Upper lobe of left lung (tissue), 6 donors: ENCODE data around the gene TMEM190. TPM values are rescaled to one million over a fixed set of nuclear protein-coding genes. Genes with fewer than 3 reads are reported as not detected.
A peak's percentile ranks its signal among the peaks of the same experiment; 100 is the strongest.
"Not testable (repeated sequence)": the region's sequence is repeated elsewhere in the genome, so short reads cannot be mapped to it uniquely, and the experiment has no call there.

Experiments
- ATAC-seq, 2 donors: fragments of 200-7000 bp; cut with Tn5 transposase; one replicate each; pipeline ENCODE4 v1.9.1; 2022; ENCODE audit warnings: mild to moderate bottlenecking in 2 of 2, moderate library complexity in 2 of 2; ENCODE audit not compliant: low FRiP score in 2 of 2
- DNase-seq, 2 donors: peaks; one replicate each; pipeline ENCODE4 v3.0.0-alpha.2; 2019 to 2020
- H3K27ac ChIP-seq, 4 donors: fragments of 200-600 bp; sonication (generic); one replicate each; pipeline ENCODE4 v1.5.1; 2016 to 2019
- H3K27me3 ChIP-seq, 4 donors: fragments of 200-600 bp; sonication (generic); one replicate each; pipeline ENCODE4 v1.5.1; 2017 to 2019
- H3K36me3 ChIP-seq, 4 donors: fragments of 200-600 bp; sonication (generic); one replicate each; pipeline ENCODE4 v1.5.1; 2016 to 2019
- H3K4me1 ChIP-seq, 4 donors: fragments of 200-600 bp; sonication (generic); one replicate each; pipeline ENCODE4 v1.5.1; 2018 to 2019
- H3K4me3 ChIP-seq, 4 donors: fragments of 200-600 bp; sonication (generic); one replicate each; pipeline ENCODE4 v1.5.1; 2017 to 2019; ENCODE audit warnings: mild to moderate bottlenecking in 2 of 4, moderate library complexity in 1 of 4
- H3K9me3 ChIP-seq, 4 donors: fragments of 200-600 bp; sonication (generic); one replicate each; pipeline ENCODE4 v1.5.1; 2018 to 2019
- CTCF ChIP-seq, 6 experiments: fragments of 450-650 bp in 4 of 6; fragments of 200-600 bp in 2 of 6; sonication (generic) in 2 of 6; IDR thresholded peaks; one replicate each; pipeline ENCODE4 v1.5.1; 2016 to 2019; ENCODE audit warnings: antibody characterized with exemption in 6 of 6
- EP300 ChIP-seq, 4 donors: sonication (generic); formaldehyde crosslinking; IDR thresholded peaks; one replicate each; pipeline ENCODE4 v1.5.1; 2017; ENCODE audit warnings: antibody characterized with exemption in 4 of 4, control low read depth in 2 of 4
- POLR2A ChIP-seq, 4 donors: fragments of 450-650 bp; IDR thresholded peaks; one replicate each; pipeline ENCODE4 v1.5.1; 2016 to 2017; ENCODE audit warnings: antibody characterized with exemption in 4 of 4, mild to moderate bottlenecking in 2 of 4
- POLR2AphosphoS5 ChIP-seq, 2 donors: sonication (generic); formaldehyde crosslinking; IDR thresholded peaks; one replicate each; pipeline ENCODE4 v1.5.1; 2017; ENCODE audit warnings: antibody characterized with exemption in 2 of 2
- WGBS, 2 donors: methylation state at CpG; one replicate each; pipeline ENCODE4 v1.1.5; 2017 to 2018; 5-methylcytosine and 5-hydroxymethylcytosine counted together
- total RNA-seq, 6 donors: library from RNA; depleted of rRNA in 4 of 6; stranded (reverse); fragments of >200 nt in 4 of 6; gene quantifications; one replicate each; pipeline versions ENCODE4 v1.1.0 to v1.2.1, GENCODE V29; 2016 to 2021
- donor health status: DM: no; HTN: no; CAD: no; lungs with moderate emphysema.
- donor health status: DM: no; HTN: yes; CAD: no; lungs with severe emphysema.

Gene TMEM190
- total RNA-seq = 10 to 100 TPM in 4 of 6 donors, 1 to 10 TPM in 1, under 1 TPM in 1; 0.92 to 48.6 (median 20.9) TPM

- Histone ChIP-seq H3K4me1 (peaks cover 0 to 9% (median 8%) of the 10 kb centered on the region in 4 donors), H3K36me3 (no peaks in the 10 kb centered on the region), H3K27ac (no peak within 1 kb of the TSS), H3K27me3 (peaks cover 0 to 30% (median 13%) of the 10 kb centered on the region in 4 donors), H3K9me3 (no peaks in the 10 kb centered on the region), H3K4me3 (no peak within 1 kb of the TSS)
- ATAC-seq (no peak), DNase-seq (peak in 1 of 2 donors; percentile 85)
- 40 to 42% methylated on average over 18 of the region's 21 CpGs for WGBS, 2 donors
- TF ChIP-seq POLR2AphosphoS5 (IDR thresholded peaks at IDR 0.05) (no peak), POLR2A (IDR thresholded peaks at IDR 0.05) (no peak), EP300 (IDR thresholded peaks at IDR 0.05) (no peak), CTCF (IDR thresholded peaks at IDR 0.05) (no peak)
Observed at GRCh38 chr19:55376241-55376933, at the start of gene TMEM190. TSS of gene TMEM190 (plus strand) at chr19:55376826. CDS start at chr19:55376854, 28 bp downstream.

- 77 to 85% methylated on average over 4 of the region's 4 CpGs for WGBS, 2 donors
Observed at GRCh38 chr19:55328774-55329318, 47.8 kb upstream of the TMEM190 start.

GRCh38 chr19:55329791-55330190 is 46.8 kb upstream of the TMEM190 start:
- not testable (repeated sequence) for H3K27me3 ChIP-seq, H3K36me3 ChIP-seq, H3K27ac ChIP-seq, DNase-seq, H3K4me1 ChIP-seq, H3K4me3 ChIP-seq, H3K9me3 ChIP-seq, ATAC-seq
- 85 to 94% methylated on average over 6 of the region's 6 CpGs for WGBS, 2 donors

More at GRCh38 chr19:55328774-55329318, 47.8 kb upstream of the TMEM190 start:
- H3K4me1 ChIP-seq, H3K36me3 ChIP-seq, H3K9me3 ChIP-seq, H3K27ac ChIP-seq, DNase-seq, H3K27me3 ChIP-seq, ATAC-seq, H3K4me3 ChIP-seq: not testable (repeated sequence)

- H3K27me3 ChIP-seq = no peaks in the 10 kb centered on the region
- H3K4me3 ChIP-seq = no peak overlapping the region
- no peak for DNase-seq
- H3K36me3 ChIP-seq = no peaks in the 10 kb centered on the region
- 74 to 76% methylated on average over 11 of the region's 11 CpGs for WGBS, 2 donors
- TF ChIP-seq EP300 (IDR thresholded peaks at IDR 0.05) (no peak), CTCF (IDR thresholded peaks at IDR 0.05) (no peak), POLR2AphosphoS5 (IDR thresholded peaks at IDR 0.05) (no peak), POLR2A (IDR thresholded peaks at IDR 0.05) (no peak)
- H3K4me1 ChIP-seq = peaks cover 0 to 7% (median 4%) of the 10 kb centered on the region in 4 donors
- H3K27ac ChIP-seq = no peak overlapping the region
- no peaks in the 10 kb centered on the region for H3K9me3 ChIP-seq
- ATAC-seq = no peak
Observed at GRCh38 chr19:55333870-55334269, 42.8 kb upstream of the TMEM190 start.

- 72 to 79% methylated on average over 7 of the region's 7 CpGs for WGBS, 2 donors
- TF ChIP-seq CTCF (IDR thresholded peaks at IDR 0.05) = no peak
- no peak for TF ChIP-seq POLR2A (IDR thresholded peaks at IDR 0.05)
- no peak for TF ChIP-seq POLR2AphosphoS5 (IDR thresholded peaks at IDR 0.05)
- TF ChIP-seq EP300 (IDR thresholded peaks at IDR 0.05) = no peak
- H3K4me3 ChIP-seq = no peak overlapping the region
- DNase-seq (no peak), ATAC-seq (no peak)
- no peaks in the 10 kb centered on the region for H3K36me3 ChIP-seq
- H3K27me3 ChIP-seq = no peaks in the 10 kb centered on the region
- H3K27ac ChIP-seq = no peak overlapping the region
- no peaks in the 10 kb centered on the region for H3K9me3 ChIP-seq
- peaks cover 12 to 19% (median 15%) of the 10 kb centered on the region in 4 donors for H3K4me1 ChIP-seq
Observed at GRCh38 chr19:55336101-55336500, 40.5 kb upstream of the TMEM190 start.
